Aorta (tissue), 5 donors: ENCODE measurements around the gene FBN3. TPM values are rescaled to one million over a fixed set of nuclear protein-coding genes. Genes with fewer than 3 reads are reported as not detected.

Experiments
- ATAC-seq: fragments of 200-7000 bp; cut with Tn5 transposase; one replicate; pipeline ENCODE4 v1.9.1; 2022; ENCODE audit warnings: moderate library complexity; ENCODE audit not compliant: low FRiP score
- DNase-seq, 2 donors: peaks; one replicate each; pipeline ENCODE4 v3.0.0-alpha.2; 2020
- H3K27ac ChIP-seq, 2 donors: one replicate each; pipeline ENCODE4 v1.5.1; 2013; ENCODE audit warnings: low read length in 2 of 2, mild to moderate bottlenecking in 2 of 2, moderate library complexity in 2 of 2, control low read depth in 1 of 2, inconsistent platforms in 1 of 2, low read depth in 1 of 2
- H3K27me3 ChIP-seq, 2 donors: one replicate each; pipeline ENCODE4 v1.6.1; 2013; ENCODE audit warnings: control low read depth in 1 of 2, low read length in 1 of 2, mild to moderate bottlenecking in 1 of 2, moderate library complexity in 1 of 2; ENCODE audit not compliant: insufficient read depth in 2 of 2, control insufficient read depth in 1 of 2
- H3K36me3 ChIP-seq, 2 donors: one replicate each; pipeline ENCODE4 v1.6.1; 2013; ENCODE audit warnings: control low read depth in 1 of 2, low read length in 1 of 2, mild to moderate bottlenecking in 1 of 2; ENCODE audit not compliant: insufficient read depth in 2 of 2, control insufficient read depth in 1 of 2
- H3K4me1 ChIP-seq, 2 donors: one replicate each; pipeline ENCODE4 v1.6.1; 2013; ENCODE audit warnings: low read length in 2 of 2, control low read depth in 1 of 2, mild to moderate bottlenecking in 1 of 2, moderate library complexity in 1 of 2; ENCODE audit not compliant: insufficient read depth in 2 of 2, control insufficient read depth in 1 of 2
- H3K4me3 ChIP-seq, 2 donors: one replicate each; pipeline ENCODE4 v1.5.1; 2013; ENCODE audit warnings: low read length in 2 of 2, control low read depth in 1 of 2, mild to moderate bottlenecking in 1 of 2
- H3K9me3 ChIP-seq: one replicate; pipeline ENCODE4 v1.6.1; 2013; ENCODE audit warnings: mild to moderate bottlenecking, low read length; ENCODE audit not compliant: control insufficient read depth
- WGBS, 2 donors: extraction: QIAGEN DNeasy Blood & Tissue Kit; methylation state at CpG; one replicate each; pipeline ENCODE4 v1.1.7; 2013; 5-methylcytosine and 5-hydroxymethylcytosine counted together
- intact Hi-C, 2 donors: fragments of 100-400 bp; cut with DNase I; formaldehyde crosslinking; loops; one replicate each; pipeline versions ENCODE4 v1.14.2 to v1.15.0; 2022
- polyA plus RNA-seq, 2 donors: library from polyadenylated mRNA; stranded (reverse); fragments of 200-250 nt; gene quantifications; one replicate each; pipeline ENCODE4 v1.2.3, GENCODE V29; 2013
- total RNA-seq, 2 donors: library from RNA; stranded (reverse); fragmentation: NEBNext Ultra II Directional; extraction: Animal tissue kit (Norgen Biotek cat#: 25700); gene quantifications; one replicate each; pipeline ENCODE4 v1.2.1, GENCODE V29; 2021
- donor health status: healthy with polysubstance abuse.
- donor health status: Bipolar disorder and iron deficiency.
- donor health status: DM: no; HTN: no; CAD: no.
- donor health status: DM: no; HTN: no; CAD: no.
- donor health status: DM: yes; HTN: yes; CAD: no.

The FBN3 gene
- total and polyA plus RNA-seq, 4 donors = not detected

- ATAC-seq = no peak
- DNase-seq = no peak
- H3K9me3 ChIP-seq = peaks cover 14% of the 10 kb centered on the region
- no peaks in the 10 kb centered on the region for H3K4me1 ChIP-seq
- no peak overlapping the region for H3K4me3 ChIP-seq
- intact Hi-C loops = no loop called here
- no peaks in the 10 kb centered on the region for H3K27me3 ChIP-seq
- no peak overlapping the region for H3K27ac ChIP-seq
- H3K36me3 ChIP-seq = no peaks in the 10 kb centered on the region
- WGBS, 2 donors = 92 to 96% methylated on average over 2 of the region's 2 CpGs
These were observed 58.4 kb downstream of the FBN3 start for GRCh38 chr19:8090950-8091349.

- H3K9me3 ChIP-seq = peaks cover 8% of the 10 kb centered on the region
- WGBS, 2 donors = 81 to 82% methylated on average over 17 to 19 of the region's 19 CpGs
- no peaks in the 10 kb centered on the region for H3K27me3 ChIP-seq
- H3K36me3 ChIP-seq = no peaks in the 10 kb centered on the region
- DNase-seq = no peak
- intact Hi-C loops = no loop called here
- no peaks in the 10 kb centered on the region for H3K4me1 ChIP-seq
- H3K4me3 ChIP-seq = no peak overlapping the region
- no peak overlapping the region for H3K27ac ChIP-seq
- ATAC-seq = no peak
These were observed 59.5 kb downstream of the FBN3 start for GRCh38 chr19:8089664-8090601.

GRCh38 chr19:8088752-8089663 lies 60.4 kb downstream of the FBN3 start:
- peaks cover 5% of the 10 kb centered on the region for H3K9me3 ChIP-seq
- DNase-seq (no peak), ATAC-seq (no peak)
- H3K4me3 ChIP-seq = no peak overlapping the region
- H3K4me1 ChIP-seq = no peaks in the 10 kb centered on the region
- intact Hi-C loops = no loop called here
- H3K27me3 ChIP-seq = no peaks in the 10 kb centered on the region
- no peak overlapping the region for H3K27ac ChIP-seq
- no peaks in the 10 kb centered on the region for H3K36me3 ChIP-seq
- 77 to 81% methylated on average over 8 of the region's 8 CpGs for WGBS, 2 donors

GRCh38 chr19:8087876-8088275 lies 61.5 kb downstream of the FBN3 start:
- H3K4me1 ChIP-seq = no peaks in the 10 kb centered on the region
- DNase-seq (no peak), ATAC-seq (no peak)
- H3K27ac ChIP-seq = no peak overlapping the region
- intact Hi-C loops = no loop called here
- H3K4me3 ChIP-seq = no peak overlapping the region
- H3K9me3 ChIP-seq = peaks cover 2% of the 10 kb centered on the region
- no peaks in the 10 kb centered on the region for H3K36me3 ChIP-seq
- WGBS, 2 donors = 95 to 96% methylated on average over 15 of the region's 15 CpGs
- H3K27me3 ChIP-seq = no peaks in the 10 kb centered on the region

- intact Hi-C loops = no loop called here
- no peaks in the 10 kb centered on the region for H3K27me3 ChIP-seq
- 92 to 94% methylated on average over 13 of the region's 13 CpGs for WGBS, 2 donors
- peaks cover 2% of the 10 kb centered on the region for H3K9me3 ChIP-seq
- ATAC-seq = no peak
- no peak overlapping the region for H3K4me3 ChIP-seq
- no peaks in the 10 kb centered on the region for H3K36me3 ChIP-seq
- H3K27ac ChIP-seq = no peak overlapping the region
- no peak for DNase-seq
- no peaks in the 10 kb centered on the region for H3K4me1 ChIP-seq
These were observed 62.5 kb downstream of the FBN3 start for GRCh38 chr19:8086849-8087248.

GRCh38 chr19:8085598-8086408 lies 63.6 kb downstream of the FBN3 start:
- Histone ChIP-seq H3K27me3 (no peaks in the 10 kb centered on the region), H3K36me3 (no peaks in the 10 kb centered on the region), H3K4me3 (no peak overlapping the region), H3K4me1 (no peaks in the 10 kb centered on the region), H3K9me3 (peaks cover 2% of the 10 kb centered on the region), H3K27ac (no peak overlapping the region)
- intact Hi-C loops = no loop called here
- ATAC-seq (no peak), DNase-seq (no peak)
- WGBS, 2 donors = 60 to 66% methylated on average over 20 of the region's 20 CpGs

- peak in 1 of 2 donors; percentile 62 for DNase-seq
- H3K27me3 ChIP-seq = no peaks in the 10 kb centered on the region
- ATAC-seq = no peak
- no peak overlapping the region for H3K27ac ChIP-seq
- H3K4me1 ChIP-seq = no peaks in the 10 kb centered on the region
- H3K36me3 ChIP-seq = no peaks in the 10 kb centered on the region
- no peak overlapping the region for H3K4me3 ChIP-seq
- intact Hi-C loops = no loop called here
- H3K9me3 ChIP-seq = no peaks in the 10 kb centered on the region
- 92 to 94% methylated on average over 13 of the region's 13 CpGs for WGBS, 2 donors
These were observed 65.2 kb downstream of the FBN3 start for GRCh38 chr19:8084152-8084551.

- Histone ChIP-seq H3K9me3 (no peaks in the 10 kb centered on the region), H3K4me3 (no peak overlapping the region), H3K27ac (no peak overlapping the region), H3K36me3 (no peaks in the 10 kb centered on the region), H3K27me3 (no peaks in the 10 kb centered on the region), H3K4me1 (no peaks in the 10 kb centered on the region)
- WGBS, 2 donors = 89 to 93% methylated on average over 10 to 12 of the region's 12 CpGs
- no peak for ATAC-seq
- intact Hi-C loops = no loop called here
- peak in 1 of 2 donors; percentile 21 for DNase-seq
These were observed 66.3 kb downstream of the FBN3 start for GRCh38 chr19:8083141-8083540.
